Keratinocyte (primary cell): ENCODE measurements around the gene CCDC181. TPM values are rescaled to one million over a fixed set of nuclear protein-coding genes. Genes with fewer than 3 reads are reported as not detected.

Source experiments
- DNase-seq: peaks from one replicate; pipeline ENCODE4 v3.0.0-alpha.2; 2011; ENCODE audit warnings: low read depth, missing footprints, low spot score
- FAIRE-seq: peaks from 2 replicates; lab custom pipeline; 2011; peaks lifted over from hg19 to GRCh38; lab: Jason Lieb, UNC
- H2AFZ ChIP-seq: 2 replicates; pipeline ENCODE4 v1.6.0; 2012; ENCODE audit warnings: low read length, control low read depth, inconsistent platforms; ENCODE audit not compliant: control insufficient read depth
- H3K27ac ChIP-seq: 2 replicates; pipeline ENCODE4 v1.5.1; 2011; ENCODE audit warnings: low read length; ENCODE audit not compliant: control insufficient read depth, insufficient read depth
- H3K27me3 ChIP-seq: 3 replicates; pipeline ENCODE4 v1.6.0; 2011; ENCODE audit warnings: low read length; ENCODE audit not compliant: control insufficient read depth, insufficient read depth; ENCODE audit errors: extremely low read depth
- H3K36me3 ChIP-seq, 2 experiments: 2 replicates in 1 of 2; 3 replicates in 1 of 2; pipeline ENCODE4 v1.5.1; 2011; ENCODE audit warnings: low read length in 2 of 2, mild to moderate bottlenecking in 1 of 2; ENCODE audit not compliant: control insufficient read depth in 2 of 2, insufficient read depth in 2 of 2; ENCODE audit errors: extremely low read depth in 1 of 2
- H3K4me1 ChIP-seq: 3 replicates; pipeline ENCODE4 v1.5.1; 2011; ENCODE audit warnings: low read length; ENCODE audit not compliant: control insufficient read depth, insufficient read depth; ENCODE audit errors: extremely low read depth
- H3K4me2 ChIP-seq: 3 replicates; pipeline ENCODE4 v1.6.0; 2011; ENCODE audit warnings: low read depth, low read length; ENCODE audit not compliant: control insufficient read depth, insufficient read depth; ENCODE audit errors: extremely low read depth
- H3K4me3 ChIP-seq, 3 experiments: fragments of 200-600 bp in 1 of 3; sonication (generic) in 1 of 3; 2 replicates in 2 of 3; 3 replicates in 1 of 3; pipeline ENCODE4 v1.5.1; 2011 to 2016; ENCODE audit warnings: low read length in 3 of 3, mild to moderate bottlenecking in 3 of 3, control low read depth in 2 of 3, inconsistent platforms in 1 of 3, low read depth in 1 of 3, mixed read lengths in 1 of 3, mixed run types in 1 of 3, moderate library complexity in 1 of 3; ENCODE audit not compliant: control insufficient read depth in 2 of 3, insufficient read depth in 2 of 3; ENCODE audit errors: extremely low read depth in 1 of 3
- H3K79me2 ChIP-seq: 2 replicates; pipeline ENCODE4 v1.6.0; 2012; ENCODE audit warnings: low read length; ENCODE audit not compliant: control insufficient read depth, insufficient read depth
- H3K9ac ChIP-seq: 3 replicates; pipeline ENCODE4 v1.6.0; 2011; ENCODE audit warnings: low read length; ENCODE audit not compliant: control insufficient read depth, insufficient read depth; ENCODE audit errors: extremely low read depth
- H3K9me1 ChIP-seq: 3 replicates; pipeline ENCODE4 v1.6.0; 2011; ENCODE audit warnings: low read length; ENCODE audit not compliant: control insufficient read depth, insufficient read depth; ENCODE audit errors: extremely low read depth
- H3K9me3 ChIP-seq: 2 replicates; pipeline ENCODE4 v1.5.1; 2012; ENCODE audit warnings: low read depth, low read length; ENCODE audit not compliant: control insufficient read depth
- H4K20me1 ChIP-seq: 3 replicates; pipeline ENCODE4 v1.6.0; 2011; ENCODE audit warnings: low read length; ENCODE audit not compliant: control insufficient read depth, insufficient read depth; ENCODE audit errors: extremely low read depth
- CTCF ChIP-seq, 3 experiments: IDR thresholded peaks in 1 of 3; conservative IDR thresholded peaks in 1 of 3; optimal IDR thresholded peaks in 1 of 3; 2 replicates in 2 of 3; 3 replicates in 1 of 3; pipeline versions ENCODE3 to v1.5.1; 2011; ENCODE audit warnings: low read length in 3 of 3, mild to moderate bottlenecking in 3 of 3, moderate library complexity in 2 of 3, control low read depth in 1 of 3, inconsistent platforms in 1 of 3; ENCODE audit not compliant: insufficient read depth in 2 of 3; ENCODE audit errors: extremely low read depth in 1 of 3
- EZH2 ChIP-seq: IDR thresholded peaks from one replicate; pipeline ENCODE4 v1.6.1; 2012; ENCODE audit warnings: inconsistent platforms, mild to moderate bottlenecking, low read length, moderate library complexity
- dilution Hi-C: fragments of 300-500 bp; cut with MboI; formaldehyde crosslinking; loops from one replicate; pipeline ENCODE4 v1.7.0; 2020; ENCODE audit warnings: low sequenced_read_pairs; ENCODE audit not compliant: extremely low pct_ligation_motif_present
- polyA plus RNA-seq, 5 experiments: library from polyadenylated mRNA; depleted of rRNA in 3 of 5; stranded (reverse) in 3 of 5; stranded (forward) in 1 of 5; unstranded in 1 of 5; fragments of >200 nt; gene quantifications; 1 replicate in 1 of 5; 2 replicates in 3 of 5; 3 replicates in 1 of 5; pipeline versions ENCODE4 v1.2.1 to v1.2.3, GENCODE V29; 2011 to 2012; ENCODE audit warnings: missing spikeins in 2 of 5, low read depth in 1 of 5, low replicate concordance in 1 of 5

The CCDC181 gene
- polyA plus RNA-seq, 1 donor (not counting 4 experiments of a cell fraction or from before 2014, with no cell fraction given) = not detected

- no peak overlapping the region for H3K9ac ChIP-seq
- peaks cover 0 to 2% of the 10 kb centered on the region in 2 experiments for H3K36me3 ChIP-seq
- peaks cover 3% of the 10 kb centered on the region for H3K9me3 ChIP-seq
- H3K27me3 ChIP-seq = no peaks in the 10 kb centered on the region
- TF ChIP-seq EZH2 (no peak), CTCF (optimal IDR thresholded peaks at IDR 0.05 in 1 of 3, IDR thresholded peaks at IDR 0.05 in 1 of 3, conservative IDR thresholded peaks at IDR 0.05 in 1 of 3; ENCODE audit: extremely low read depth in 1 of 3, insufficient read depth in 2 of 3, low read length in 3 of 3) (no peak)
- FAIRE-seq (no peak), DNase-seq (no peak)
- no peak overlapping the region for H3K27ac ChIP-seq
- H3K4me2 ChIP-seq = no peak overlapping the region
- H3K4me1 ChIP-seq = peaks cover 3% of the 10 kb centered on the region
- H4K20me1 ChIP-seq = no peaks in the 10 kb centered on the region
- H3K79me2 ChIP-seq = no peaks in the 10 kb centered on the region
- no peak overlapping the region for H3K4me3 ChIP-seq
- no peaks in the 10 kb centered on the region for H3K9me1 ChIP-seq
- no peak overlapping the region for H2AFZ ChIP-seq
- dilution Hi-C loops = no loop called here
These were observed 34.2 kb upstream of the CCDC181 start for GRCh38 chr1:169461390-169462000.

GRCh38 chr1:169460191-169460833 is 33.0 kb upstream of the CCDC181 start:
- Histone ChIP-seq H3K4me2 (peak overlapping the region; percentile 69), H3K9me1 (no peaks in the 10 kb centered on the region), H3K27ac (no peak overlapping the region), H3K9me3 (peaks cover 3% of the 10 kb centered on the region), H2AFZ (peak overlapping the region; percentile 69), H3K27me3 (no peaks in the 10 kb centered on the region), H3K79me2 (no peaks in the 10 kb centered on the region), H3K9ac (peak overlapping the region; percentile 48), H3K36me3 (no peaks in the 10 kb centered on the region), H4K20me1 (no peaks in the 10 kb centered on the region), H3K4me3 (peak overlapping the region in 1 of 3 experiments; percentile 44), H3K4me1 (peaks cover 3% of the 10 kb centered on the region)
- TF ChIP-seq CTCF (optimal IDR thresholded peaks at IDR 0.05 in 1 of 3, IDR thresholded peaks at IDR 0.05 in 1 of 3, conservative IDR thresholded peaks at IDR 0.05 in 1 of 3; ENCODE audit: extremely low read depth in 1 of 3, insufficient read depth in 2 of 3, low read length in 3 of 3) (no peak), EZH2 (no peak)
- dilution Hi-C loops = no loop called here
- FAIRE-seq (no peak), DNase-seq (no peak)
